ENCODE data around the gene ANXA10. TPM values are rescaled to one million over a fixed set of nuclear protein-coding genes. Genes with fewer than 3 reads are reported as not detected.
"Not testable (repeated sequence)": the region's sequence is repeated elsewhere in the genome, so short reads cannot be mapped to it uniquely, and the experiment has no call there.

The ANXA10 gene
- total RNA-seq, 1 donor: not detected

- H3K9me3 ChIP-seq (ENCODE audit: low read depth, low read length): no peaks in the 10 kb centered on the region
- H3K4me1 ChIP-seq (ENCODE audit: insufficient read depth, low read length): no peaks in the 10 kb centered on the region
- no peak overlapping the region for H3K4me3 ChIP-seq (ENCODE audit: low read length)
- no peaks in the 10 kb centered on the region for H3K27me3 ChIP-seq (ENCODE audit: insufficient read depth, low read length)
These were observed 71.7 kb downstream of the ANXA10 start for GRCh38 chr4:168164045-168164444.

GRCh38 chr4:168164915-168165548 is 72.7 kb downstream of the ANXA10 start:
- Histone ChIP-seq H3K9me3 (ENCODE audit: low read depth, low read length) (no peaks in the 10 kb centered on the region), H3K4me1 (ENCODE audit: insufficient read depth, low read length) (no peaks in the 10 kb centered on the region), H3K4me3 (ENCODE audit: low read length) (no peak overlapping the region), H3K27me3 (ENCODE audit: insufficient read depth, low read length) (no peaks in the 10 kb centered on the region)

- H3K4me1 ChIP-seq (ENCODE audit: insufficient read depth, low read length): no peaks in the 10 kb centered on the region
- H3K4me3 ChIP-seq (ENCODE audit: low read length): no peak overlapping the region
- no peaks in the 10 kb centered on the region for H3K27me3 ChIP-seq (ENCODE audit: insufficient read depth, low read length)
- H3K9me3 ChIP-seq (ENCODE audit: low read depth, low read length): no peaks in the 10 kb centered on the region
These were observed 75.5 kb downstream of the ANXA10 start for GRCh38 chr4:168167714-168168284.

- H3K4me1 ChIP-seq (ENCODE audit: insufficient read depth, low read length): no peaks in the 10 kb centered on the region
- no peaks in the 10 kb centered on the region for H3K27me3 ChIP-seq (ENCODE audit: insufficient read depth, low read length)
- no peak overlapping the region for H3K4me3 ChIP-seq (ENCODE audit: low read length)
- H3K9me3 ChIP-seq (ENCODE audit: low read depth, low read length): no peaks in the 10 kb centered on the region
These were observed 82.0 kb downstream of the ANXA10 start for GRCh38 chr4:168174308-168174707.

GRCh38 chr4:168177546-168178149 is 85.3 kb downstream of the ANXA10 start:
- H3K27me3 ChIP-seq (ENCODE audit: insufficient read depth, low read length): no peaks in the 10 kb centered on the region
- H3K4me1 ChIP-seq (ENCODE audit: insufficient read depth, low read length): no peaks in the 10 kb centered on the region
- H3K4me3 ChIP-seq (ENCODE audit: low read length): no peak overlapping the region
- no peaks in the 10 kb centered on the region for H3K9me3 ChIP-seq (ENCODE audit: low read depth, low read length)

GRCh38 chr4:168183717-168184571 is 91.6 kb downstream of the ANXA10 start:
- Histone ChIP-seq H3K9me3 (ENCODE audit: low read depth, low read length) (no peaks in the 10 kb centered on the region), H3K27me3 (ENCODE audit: insufficient read depth, low read length) (no peaks in the 10 kb centered on the region), H3K4me3 (ENCODE audit: low read length) (no peak overlapping the region), H3K4me1 (ENCODE audit: insufficient read depth, low read length) (no peaks in the 10 kb centered on the region)

GRCh38 chr4:168188754-168189153 is 96.4 kb downstream of the ANXA10 start:
- H3K27me3 ChIP-seq (ENCODE audit: insufficient read depth, low read length): no peaks in the 10 kb centered on the region
- H3K4me1 ChIP-seq (ENCODE audit: insufficient read depth, low read length): no peaks in the 10 kb centered on the region
- no peak overlapping the region for H3K4me3 ChIP-seq (ENCODE audit: low read length)
- H3K9me3 ChIP-seq (ENCODE audit: low read depth, low read length): no peaks in the 10 kb centered on the region

GRCh38 chr4:168197926-168198325 is 105.6 kb downstream of the ANXA10 start:
- no peaks in the 10 kb centered on the region for H3K4me1 ChIP-seq (ENCODE audit: insufficient read depth, low read length)
- no peaks in the 10 kb centered on the region for H3K27me3 ChIP-seq (ENCODE audit: insufficient read depth, low read length)
- no peaks in the 10 kb centered on the region for H3K9me3 ChIP-seq (ENCODE audit: low read depth, low read length)
- no peak overlapping the region for H3K4me3 ChIP-seq (ENCODE audit: low read length)

GRCh38 chr4:168199260-168199957 is 107.1 kb downstream of the ANXA10 start:
- Histone ChIP-seq H3K27me3 (ENCODE audit: insufficient read depth, low read length) (no peaks in the 10 kb centered on the region), H3K9me3 (ENCODE audit: low read depth, low read length) (peaks cover 8% of the 10 kb centered on the region), H3K4me3 (ENCODE audit: low read length) (no peak overlapping the region), H3K4me1 (ENCODE audit: insufficient read depth, low read length) (no peaks in the 10 kb centered on the region)

GRCh38 chr4:168200685-168201084 is 108.3 kb downstream of the ANXA10 start:
- Histone ChIP-seq H3K4me3 (ENCODE audit: low read length) (no peak overlapping the region), H3K9me3 (ENCODE audit: low read depth, low read length) (peaks cover 8% of the 10 kb centered on the region), H3K27me3 (ENCODE audit: insufficient read depth, low read length) (no peaks in the 10 kb centered on the region), H3K4me1 (ENCODE audit: insufficient read depth, low read length) (no peaks in the 10 kb centered on the region)

- Histone ChIP-seq H3K4me1 (ENCODE audit: insufficient read depth, low read length) (no peaks in the 10 kb centered on the region), H3K4me3 (ENCODE audit: low read length) (no peak overlapping the region), H3K27me3 (ENCODE audit: insufficient read depth, low read length) (no peaks in the 10 kb centered on the region), H3K9me3 (ENCODE audit: low read depth, low read length) (peaks cover 8% of the 10 kb centered on the region)
These were observed 111.0 kb downstream of the ANXA10 start for GRCh38 chr4:168203233-168203911.

- no peaks in the 10 kb centered on the region for H3K4me1 ChIP-seq (ENCODE audit: insufficient read depth, low read length)
- H3K27me3 ChIP-seq (ENCODE audit: insufficient read depth, low read length): no peaks in the 10 kb centered on the region
- no peak overlapping the region for H3K4me3 ChIP-seq (ENCODE audit: low read length)
- peaks cover 2% of the 10 kb centered on the region for H3K9me3 ChIP-seq (ENCODE audit: low read depth, low read length)
These were observed 116.7 kb downstream of the ANXA10 start for GRCh38 chr4:168208957-168209614.

- H3K4me3 ChIP-seq (ENCODE audit: low read length): no peak overlapping the region
These were observed 120.3 kb downstream of the ANXA10 start for GRCh38 chr4:168212656-168213055.

GRCh38 chr4:168213511-168213910 is 121.2 kb downstream of the ANXA10 start:
- H3K9me3 ChIP-seq (ENCODE audit: low read depth, low read length); H3K4me3 ChIP-seq (ENCODE audit: low read length); H3K27me3 ChIP-seq (ENCODE audit: insufficient read depth, low read length); H3K4me1 ChIP-seq (ENCODE audit: insufficient read depth, low read length): not testable (repeated sequence)

More at GRCh38 chr4:168212656-168213055, 120.3 kb downstream of the ANXA10 start:
- H3K9me3 ChIP-seq (ENCODE audit: low read depth, low read length): no peaks in the 10 kb centered on the region
- no peaks in the 10 kb centered on the region for H3K27me3 ChIP-seq (ENCODE audit: insufficient read depth, low read length)
- H3K4me1 ChIP-seq (ENCODE audit: insufficient read depth, low read length): no peaks in the 10 kb centered on the region

Measured in mononuclear cell (primary cell).